Gastrocnemius medialis (tissue), 4 donors: ENCODE data around the gene SYMPK.

ENCODE experiments used
- POLR2A ChIP-seq, 2 donors: fragments of 450-650 bp; IDR thresholded peaks; one replicate each; pipeline ENCODE4 v1.6.1; 2017; ENCODE audit warnings: antibody characterized with exemption in 2 of 2, mild to moderate bottlenecking in 2 of 2, moderate library complexity in 2 of 2
- TF ChIP-seq, protein P1 (sequence below), 5 experiments: fragments of 450-650 bp in 3 of 5; fragments of 200-600 bp in 2 of 5; sonication (generic) in 2 of 5; IDR thresholded peaks in 4 of 5; conservative IDR thresholded peaks in 1 of 5; 1 replicate in 4 of 5; 2 replicates in 1 of 5; pipeline ENCODE4 v1.5.1; 2016 to 2019; ENCODE audit warnings: antibody characterized with exemption in 5 of 5, mild to moderate bottlenecking in 3 of 5, moderate library complexity in 3 of 5

DNA sequence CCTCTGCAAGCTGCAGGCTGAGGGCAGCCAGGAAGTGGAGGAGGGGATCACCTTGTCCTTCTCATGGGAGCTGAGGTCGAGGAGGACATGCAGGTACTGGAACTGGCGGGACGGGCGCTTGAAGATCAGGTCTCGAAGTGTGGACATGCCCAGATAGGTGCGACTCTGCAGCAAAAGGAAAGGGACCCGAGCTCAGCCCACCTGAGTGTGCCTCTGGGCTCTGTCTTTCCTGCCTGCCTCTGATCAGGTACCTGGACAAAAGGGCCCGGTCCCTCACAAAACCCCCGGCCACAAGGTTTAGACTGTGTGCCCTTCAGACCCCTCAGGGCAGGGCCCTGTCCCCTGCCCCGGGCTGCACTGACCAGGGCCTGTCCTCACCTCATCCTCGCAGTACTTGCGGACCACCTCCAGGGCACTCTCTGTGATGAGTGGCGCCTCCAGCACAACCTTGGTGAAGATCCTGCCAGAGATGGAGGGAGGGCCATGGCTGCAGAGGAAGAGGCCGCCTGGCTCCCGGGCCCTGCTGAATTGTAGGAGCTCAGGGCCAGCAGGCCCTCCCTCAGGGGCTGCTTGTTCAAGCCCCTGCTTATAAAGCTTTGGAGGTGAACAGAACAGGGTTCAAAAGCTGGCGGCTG is 35.4 kb downstream of the SYMPK start:
- TF ChIP-seq, protein P1, sequence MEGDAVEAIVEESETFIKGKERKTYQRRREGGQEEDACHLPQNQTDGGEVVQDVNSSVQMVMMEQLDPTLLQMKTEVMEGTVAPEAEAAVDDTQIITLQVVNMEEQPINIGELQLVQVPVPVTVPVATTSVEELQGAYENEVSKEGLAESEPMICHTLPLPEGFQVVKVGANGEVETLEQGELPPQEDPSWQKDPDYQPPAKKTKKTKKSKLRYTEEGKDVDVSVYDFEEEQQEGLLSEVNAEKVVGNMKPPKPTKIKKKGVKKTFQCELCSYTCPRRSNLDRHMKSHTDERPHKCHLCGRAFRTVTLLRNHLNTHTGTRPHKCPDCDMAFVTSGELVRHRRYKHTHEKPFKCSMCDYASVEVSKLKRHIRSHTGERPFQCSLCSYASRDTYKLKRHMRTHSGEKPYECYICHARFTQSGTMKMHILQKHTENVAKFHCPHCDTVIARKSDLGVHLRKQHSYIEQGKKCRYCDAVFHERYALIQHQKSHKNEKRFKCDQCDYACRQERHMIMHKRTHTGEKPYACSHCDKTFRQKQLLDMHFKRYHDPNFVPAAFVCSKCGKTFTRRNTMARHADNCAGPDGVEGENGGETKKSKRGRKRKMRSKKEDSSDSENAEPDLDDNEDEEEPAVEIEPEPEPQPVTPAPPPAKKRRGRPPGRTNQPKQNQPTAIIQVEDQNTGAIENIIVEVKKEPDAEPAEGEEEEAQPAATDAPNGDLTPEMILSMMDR (IDR thresholded peaks at IDR 0.05 in 4 of 5, conservative IDR thresholded peaks at IDR 0.05 in 1 of 5): no peak
- TF ChIP-seq POLR2A (IDR thresholded peaks at IDR 0.05): no peak
